ENCODE results near the gene KIF9. TPM values are rescaled to one million over a fixed set of nuclear protein-coding genes. Genes with fewer than 3 reads are reported as not detected.

Gene KIF9
- total and polyA plus RNA-seq, 2 of the 8 experiments (the other 6 are each of a cell fraction or from before 2014, with no cell fraction given): 5.0 to 8.0 TPM

DNA sequence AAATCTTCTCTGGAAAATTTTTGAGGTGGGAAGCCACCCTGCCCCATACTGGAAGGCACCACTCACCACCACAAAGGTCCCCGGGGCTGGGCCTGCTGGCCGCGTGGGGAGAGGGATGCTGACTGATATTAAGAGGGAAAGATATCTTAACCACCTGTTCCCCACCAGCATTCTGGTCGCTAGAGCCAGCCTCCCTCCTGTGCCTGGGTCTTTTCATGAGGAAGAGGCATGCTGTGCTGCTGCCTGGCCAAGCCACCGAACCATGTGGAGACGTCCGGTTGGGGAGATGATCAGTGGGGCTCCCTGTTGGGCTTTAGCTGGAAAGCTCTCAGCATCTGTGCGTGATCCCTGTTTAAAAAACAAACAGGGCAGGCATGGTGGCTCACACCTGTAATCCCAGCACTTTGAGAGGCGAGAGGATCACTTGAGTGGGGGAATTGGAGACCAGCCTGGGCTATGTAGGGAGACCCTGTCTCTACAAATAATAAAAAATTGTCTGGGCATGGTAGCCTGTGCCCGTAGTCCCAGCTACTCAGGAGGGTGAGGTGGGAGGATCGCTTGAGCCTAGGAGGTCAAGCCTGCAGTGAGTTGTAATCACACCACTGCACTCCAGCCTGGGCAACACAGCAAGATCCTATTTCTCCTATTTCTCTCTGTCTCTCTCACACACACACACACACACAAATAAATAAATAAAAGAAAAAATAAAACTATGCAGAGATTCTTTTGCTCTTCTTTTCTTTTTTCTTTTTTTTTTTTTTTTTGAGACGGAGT is 1.2 kb upstream of the KIF9 start:
- CTCF ChIA-PET (ENCODE audit: partially characterized antibody): interaction anchor here (0.5 to 2.4 kb wide), 7 partner anchors 10 to 114 kb away, joined by 3 to 7 read pairs (median 4); no protein-coding TSS in a partner anchor
- H2AK5ac ChIP-seq (ENCODE audit: low read depth, low read length): no peak overlapping the region
- H4K8ac ChIP-seq (ENCODE audit: extremely low read depth, insufficient read depth, low read length): 0 out of 2 replicates have a peak overlapping the region, but pooled peaks have one; percentile 9
- DNase-seq (ENCODE audit: low read depth in 1 of 2, low spot score in 2 of 2) (peak in 1 of 2 experiments; percentile 60), FAIRE-seq (no peak)
- H3K4ac ChIP-seq (replicated peaks; ENCODE audit: insufficient read length, low read depth, low read length): no peak overlapping the region
- H2BK12ac ChIP-seq (ENCODE audit: low read depth, low read length): no peak overlapping the region
- WGBS, 2 experiments (ENCODE audit: extremely low coverage in 1 of 2, insufficient coverage in 1 of 2, insufficient read length in 1 of 2, insufficient replicate concordance in 2 of 2, low coverage in 1 of 2, low lambda C conversion rate in 2 of 2, missing lambda C conversion rate in 1 of 2): 31% methylated on average over 11 of the region's 12 CpGs; no CpG with 5 or more reads in 1 of the 2 experiments
- H3K4me2 ChIP-seq (ENCODE audit: insufficient read depth in 1 of 2, low read depth in 2 of 2, low read length in 2 of 2): peak overlapping the region; percentile 78 to 99
- no peak overlapping the region for H2BK5ac ChIP-seq (ENCODE audit: low read depth, low read length)
- no peak overlapping the region for H4K5ac ChIP-seq (ENCODE audit: insufficient read length, low read depth, low read length)
- no peaks in the 10 kb centered on the region for H3K27me3 ChIP-seq (replicated peaks in 1 of 4; ENCODE audit: control insufficient read depth in 3 of 4, extremely low read depth in 1 of 4, insufficient read depth in 3 of 4, low read length in 3 of 4)
- H4K91ac ChIP-seq (replicated peaks; ENCODE audit: insufficient read length, low read length): no peak overlapping the region
- H3K18ac ChIP-seq (ENCODE audit: extremely low read depth, low read length): no peak overlapping the region; the same call in 1 of the 2 replicates
- H3K23me2 ChIP-seq (ENCODE audit: low read depth, low read length): peaks cover 7% of the 10 kb centered on the region
- POLR2A ChIA-PET (ENCODE audit: partially characterized antibody): interaction anchor here (0.8 to 3.1 kb wide), 7 partner anchors 7 to 274 kb away, joined by 3 to 22 read pairs (median 8); partner anchors contain the start of gene SETD2
- H3K9ac ChIP-seq (replicated peaks in 1 of 4; ENCODE audit: extremely low read depth in 1 of 4, low read depth in 3 of 4, low read length in 3 of 4): peak overlapping the region in 2 of 4 experiments; percentile 87 to 92; a peak in 2 of 7 replicates
- no peak overlapping the region for H3K23ac ChIP-seq (ENCODE audit: insufficient read length)
- no peak overlapping the region for H3K14ac ChIP-seq (ENCODE audit: insufficient read length)
- no peak overlapping the region for H2BK15ac ChIP-seq (ENCODE audit: low read length)
- H3K4me1 ChIP-seq (replicated peaks in 1 of 4; ENCODE audit: control insufficient read depth in 3 of 4, insufficient read depth in 4 of 4, low read length in 3 of 4): peaks cover 0 to 4% (median under 1%) of the 10 kb centered on the region in 4 experiments; a peak in 3 of 7 replicates
- no peaks in the 10 kb centered on the region for H3K9me3 ChIP-seq (ENCODE audit: insufficient read depth in 2 of 2, low read depth in 1 of 2, low read length in 1 of 2)
- H2BK120ac ChIP-seq (replicated peaks; ENCODE audit: low read depth, low read length): no peak overlapping the region
- peaks cover 0 to 12% (median 3%) of the 10 kb centered on the region in 4 experiments; a peak in 4 of 8 replicates for H3K36me3 ChIP-seq (ENCODE audit: control insufficient read depth in 2 of 4, insufficient read depth in 4 of 4, low read length in 3 of 4)
- H3K27ac ChIP-seq (ENCODE audit: low read depth, low read length): no peak overlapping the region
- H2AFZ ChIP-seq (ENCODE audit: low read length): no peak overlapping the region
- peaks cover 3 to 47% of the 10 kb centered on the region in 2 experiments; a peak in 3 of 4 replicates for H3K79me2 ChIP-seq (ENCODE audit: control insufficient read depth in 1 of 2, insufficient read depth in 2 of 2, low read length in 2 of 2)
- H3K56ac ChIP-seq (replicated peaks; ENCODE audit: insufficient read length, low read depth, low read length): no peak overlapping the region
- peaks cover 6% of the 10 kb centered on the region; the same call in 1 of the 2 replicates for H3K79me1 ChIP-seq (ENCODE audit: low read depth, low read length)
- peak overlapping the region; percentile 82 to 98 (median 90) for H3K4me3 ChIP-seq (ENCODE audit: extremely low read depth in 1 of 4, insufficient read depth in 2 of 4, low read depth in 3 of 4, low read length in 4 of 4)
- H4K20me1 ChIP-seq (replicated peaks in 1 of 2; ENCODE audit: control insufficient read depth in 1 of 2, insufficient read depth in 2 of 2, low read length in 2 of 2): peaks cover 0 to 2% of the 10 kb centered on the region in 2 experiments
- no peak overlapping the region for H2BK20ac ChIP-seq (ENCODE audit: low read length)
- TF ChIP-seq HDAC2 (IDR thresholded peaks at IDR 0.05; ENCODE audit: borderline replicate concordance in 1 of 2, low read depth in 2 of 2, low read length in 2 of 2) (peak in 1 of 2 experiments; percentile 56; a peak in 1 of 4 replicates), RFX5 (IDR thresholded peaks at IDR 0.05; ENCODE audit: borderline replicate concordance, low read depth, low read length) (no peak), POU5F1 (IDR thresholded peaks at IDR 0.05; ENCODE audit: low read depth, low read length) (no peak), SIN3A (conservative IDR thresholded peaks at IDR 0.05 in 1 of 2, IDR thresholded peaks at IDR 0.05 in 1 of 2; ENCODE audit: low read depth in 1 of 2, low read length in 2 of 2) (no peak), RNF2 (IDR thresholded peaks at IDR 0.05; ENCODE audit: borderline replicate concordance, low read depth, low read length, missing control alignments, poor library complexity, severe bottlenecking) (no peak), POLR2A (IDR thresholded peaks at IDR 0.05; ENCODE audit: control extremely low read depth in 1 of 2, low read depth in 2 of 2, low read length in 2 of 2) (0 out of 3 replicates have a peak, but pooled peaks of 1 of the 2 experiments have one; percentile 22), KDM1A (IDR thresholded peaks at IDR 0.05; ENCODE audit: borderline replicate concordance, low read length) (peak; percentile 56; the same call in 1 of the 2 replicates), PHF8 (conservative IDR thresholded peaks at IDR 0.05; ENCODE audit: low read depth, low read length) (no peak), FOSL1 (IDR thresholded peaks at IDR 0.05; ENCODE audit: insufficient read depth, low read depth, low read length) (no peak)
